Measurements from ENCODE around the gene HBS1L.

GRCh38 chr6:135002974-135003703, 51.5 kb downstream of the HBS1L start:
- TF ChIP-seq CTCF (IDR thresholded peaks at IDR 0.05 in 8 of 11, conservative IDR thresholded peaks at IDR 0.05 in 3 of 11) (no peak), POLR2A (IDR thresholded peaks at IDR 0.05) (no peak), POLR2AphosphoS5 (IDR thresholded peaks at IDR 0.05) (no peak)
